Skeletal muscle satellite cell (primary cell): Measurements from ENCODE around the gene SMIM22.

Experiments used
- H3K27me3 ChIP-seq: 2 replicates; pipeline ENCODE4 v1.7.0; 2013; ENCODE audit warnings: low read length; ENCODE audit not compliant: control insufficient read depth, insufficient read depth
- H3K36me3 ChIP-seq: 2 replicates; pipeline ENCODE4 v1.7.0; 2013; ENCODE audit warnings: mild to moderate bottlenecking, control low read depth, low read length; ENCODE audit not compliant: insufficient read depth
- H3K4me1 ChIP-seq: 2 replicates; pipeline ENCODE4 v1.7.0; 2013; ENCODE audit warnings: low read length; ENCODE audit not compliant: control insufficient read depth, insufficient read depth
- H3K4me2 ChIP-seq: 2 replicates; pipeline ENCODE4 v1.7.0; 2013; ENCODE audit warnings: mild to moderate bottlenecking, low read length
- H3K4me3 ChIP-seq: 2 replicates; pipeline ENCODE4 v1.7.0; 2013; ENCODE audit warnings: low read length
- H3K9ac ChIP-seq: 2 replicates; pipeline ENCODE4 v1.7.0; 2013; ENCODE audit warnings: mild to moderate bottlenecking, low read depth, low read length, moderate library complexity
- H3K9me3 ChIP-seq: replicated peaks from 2 replicates; pipeline ENCODE4 v1.7.0; 2013; ENCODE audit warnings: mild to moderate bottlenecking, control low read depth, low read length

SMIM22 gene

DNA sequence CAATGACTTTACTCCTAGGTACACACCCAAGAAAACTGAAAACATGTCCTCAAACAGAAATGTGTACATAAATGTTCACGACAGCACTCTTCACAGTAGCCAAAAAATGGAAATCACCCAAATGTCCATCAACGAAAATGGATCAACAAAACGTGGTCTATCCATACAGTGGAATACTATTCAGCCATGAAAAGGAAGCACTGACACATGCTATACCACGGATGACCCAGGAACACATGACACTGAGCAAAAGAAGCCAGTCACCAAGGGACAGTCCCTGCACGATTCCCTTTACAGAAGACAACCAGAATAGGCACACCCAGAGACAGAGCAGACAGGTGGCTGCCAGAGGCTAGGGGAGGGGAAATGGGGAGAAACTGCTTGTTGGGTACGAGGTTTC, 39.5 kb upstream of the SMIM22 start:
- Histone ChIP-seq H3K9me3 (no peaks in the 10 kb centered on the region), H3K4me2 (no peak overlapping the region), H3K36me3 (peaks cover 59% of the 10 kb centered on the region), H3K9ac (no peak overlapping the region), H3K27me3 (no peaks in the 10 kb centered on the region), H3K4me3 (no peak overlapping the region), H3K4me1 (no peaks in the 10 kb centered on the region)

DNA sequence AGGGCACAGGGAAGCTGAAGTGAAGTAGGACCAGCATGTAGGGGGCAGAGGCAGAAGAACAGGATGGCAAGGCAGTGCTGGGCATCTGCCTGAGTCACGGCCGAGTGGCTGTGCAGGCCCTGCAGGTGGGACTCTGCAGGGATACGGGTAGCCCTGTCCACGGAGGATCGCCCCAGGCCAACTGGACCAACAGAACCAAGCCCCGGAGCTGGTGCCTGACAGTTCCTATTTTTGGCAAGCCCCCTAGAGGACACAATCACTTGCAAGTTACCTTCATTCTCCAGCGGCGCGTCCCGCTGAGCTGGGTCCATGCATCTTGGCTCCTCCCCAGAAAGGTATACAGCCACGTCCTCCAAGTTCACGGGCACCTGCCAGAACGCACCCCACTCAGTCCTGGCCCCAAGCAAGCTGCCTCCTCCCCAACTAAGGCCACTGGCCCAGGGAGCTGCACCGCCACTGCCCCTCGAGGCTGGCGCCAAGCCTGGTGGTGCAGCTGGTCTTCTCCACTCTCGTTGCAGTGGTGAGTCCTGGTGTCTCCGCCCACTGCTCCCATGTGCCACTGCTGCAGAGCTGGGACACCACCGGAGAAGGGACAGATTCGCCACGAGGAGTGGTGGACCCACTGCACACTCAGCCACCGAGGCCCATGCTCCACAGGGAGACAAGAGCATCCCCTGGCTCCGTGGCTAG, 34.8 kb upstream of the SMIM22 start:
- H3K9me3 ChIP-seq = no peaks in the 10 kb centered on the region
- H3K4me3 ChIP-seq = no peak overlapping the region
- H3K36me3 ChIP-seq = peaks cover 59% of the 10 kb centered on the region
- H3K4me2 ChIP-seq = no peak overlapping the region
- no peak overlapping the region for H3K9ac ChIP-seq
- no peaks in the 10 kb centered on the region for H3K27me3 ChIP-seq
- peaks cover under 1% of the 10 kb centered on the region for H3K4me1 ChIP-seq

DNA sequence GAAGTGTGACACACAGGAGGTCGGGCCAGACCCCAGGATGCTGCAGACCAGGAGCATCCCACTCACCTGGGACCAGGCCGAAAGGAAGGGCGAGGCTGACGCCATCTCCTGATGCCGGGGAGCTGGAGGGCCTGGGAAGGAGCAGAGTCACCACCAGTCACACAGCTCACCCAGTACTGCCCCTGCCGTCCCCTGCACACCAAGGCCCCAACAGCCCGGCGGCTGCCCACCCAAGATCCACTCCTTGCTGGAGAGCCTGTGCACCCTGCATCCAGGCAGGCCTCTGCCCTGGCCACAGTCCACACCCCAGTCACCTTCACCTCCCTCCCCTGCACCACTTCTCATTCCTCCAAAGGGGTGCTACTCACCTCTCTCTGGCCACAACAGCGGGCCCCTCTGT, 33.0 kb upstream of the SMIM22 start:
- Histone ChIP-seq H3K4me2 (no peak overlapping the region), H3K4me1 (peaks cover 10% of the 10 kb centered on the region), H3K36me3 (peaks cover 55% of the 10 kb centered on the region), H3K4me3 (no peak overlapping the region), H3K9ac (no peak overlapping the region), H3K9me3 (no peaks in the 10 kb centered on the region), H3K27me3 (no peaks in the 10 kb centered on the region)

- Histone ChIP-seq H3K36me3 (peaks cover 48% of the 10 kb centered on the region), H3K9ac (no peak overlapping the region), H3K4me3 (no peak overlapping the region), H3K27me3 (no peaks in the 10 kb centered on the region), H3K9me3 (no peaks in the 10 kb centered on the region), H3K4me1 (peaks cover 15% of the 10 kb centered on the region), H3K4me2 (no peak overlapping the region)
These were observed 31.4 kb upstream of the SMIM22 start for GRCh38 chr16:4763791-4764190.

DNA sequence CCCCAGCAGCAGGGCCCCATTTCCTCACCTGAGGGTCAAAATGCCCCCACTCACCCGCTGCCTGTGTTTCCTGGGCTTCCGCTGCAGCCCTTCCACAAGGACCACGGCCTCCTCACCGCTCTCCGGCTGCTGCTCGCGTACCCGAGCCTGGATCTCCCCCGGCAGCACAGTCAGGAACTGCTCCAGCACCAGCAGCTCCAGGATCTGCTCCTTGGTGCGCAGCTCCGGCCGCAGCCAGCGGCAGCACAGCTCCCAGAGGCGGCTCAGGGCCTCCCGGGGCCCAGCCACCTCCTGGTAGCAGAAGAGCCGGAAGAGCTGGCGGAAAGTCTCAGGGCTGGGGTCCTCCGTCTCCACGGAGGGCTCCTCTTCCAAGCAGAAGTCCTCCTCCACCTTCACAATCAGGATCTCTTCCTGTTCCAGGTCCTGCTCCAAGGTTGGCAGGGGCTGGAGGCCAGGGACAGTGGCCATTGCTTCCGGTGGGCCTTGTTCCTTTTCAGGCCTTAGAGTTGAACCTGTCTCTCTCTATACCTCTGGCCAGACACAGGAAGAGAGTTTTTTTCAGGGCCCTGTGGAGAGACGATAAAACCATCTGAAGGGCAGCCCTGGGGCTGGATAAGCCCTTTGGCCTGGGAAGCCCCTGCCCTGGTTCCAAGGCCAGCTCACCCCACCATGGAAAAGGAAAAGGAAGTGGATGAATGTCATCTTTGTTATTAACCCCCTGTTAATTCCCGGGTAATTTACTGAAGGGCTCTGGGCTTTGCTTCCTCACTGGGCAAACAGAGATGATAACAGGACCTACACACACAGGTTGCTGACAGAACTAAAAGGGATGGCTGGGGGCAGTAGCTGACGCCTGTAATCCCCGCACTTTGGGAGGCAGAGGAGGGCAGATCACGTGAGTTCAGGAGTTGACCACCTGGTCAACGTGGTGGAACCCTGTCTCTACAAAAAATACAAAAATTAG, 29.4 kb upstream of the SMIM22 start:
- H3K9ac ChIP-seq = peak overlapping the region; percentile 98
- no peaks in the 10 kb centered on the region for H3K27me3 ChIP-seq
- H3K4me1 ChIP-seq = peaks cover 18% of the 10 kb centered on the region
- H3K36me3 ChIP-seq = peaks cover 32% of the 10 kb centered on the region
- H3K9me3 ChIP-seq = no peaks in the 10 kb centered on the region
- H3K4me3 ChIP-seq = peak overlapping the region; percentile 97
- peak overlapping the region; percentile 88 for H3K4me2 ChIP-seq

GRCh38 chr16:4766875-4767628, 28.1 kb upstream of the SMIM22 start, which contains the start of gene ZNF500:
Gene ZNF500, minus strand, starts transcription at chr16:4767162. Its CDS starts 1,184 bp downstream, at chr16:4765978.
- H3K4me2 ChIP-seq = peak within 1 kb of the TSS; percentile 97
- H3K4me3 ChIP-seq = peak within 1 kb of the TSS; percentile 97
- peak within 1 kb of the TSS; percentile 98 for H3K9ac ChIP-seq
- H3K4me1 ChIP-seq = peaks cover 18% of the 10 kb centered on the region
- H3K36me3 ChIP-seq = peaks cover 26% of the 10 kb centered on the region
- no peaks in the 10 kb centered on the region for H3K9me3 ChIP-seq
- no peaks in the 10 kb centered on the region for H3K27me3 ChIP-seq

DNA sequence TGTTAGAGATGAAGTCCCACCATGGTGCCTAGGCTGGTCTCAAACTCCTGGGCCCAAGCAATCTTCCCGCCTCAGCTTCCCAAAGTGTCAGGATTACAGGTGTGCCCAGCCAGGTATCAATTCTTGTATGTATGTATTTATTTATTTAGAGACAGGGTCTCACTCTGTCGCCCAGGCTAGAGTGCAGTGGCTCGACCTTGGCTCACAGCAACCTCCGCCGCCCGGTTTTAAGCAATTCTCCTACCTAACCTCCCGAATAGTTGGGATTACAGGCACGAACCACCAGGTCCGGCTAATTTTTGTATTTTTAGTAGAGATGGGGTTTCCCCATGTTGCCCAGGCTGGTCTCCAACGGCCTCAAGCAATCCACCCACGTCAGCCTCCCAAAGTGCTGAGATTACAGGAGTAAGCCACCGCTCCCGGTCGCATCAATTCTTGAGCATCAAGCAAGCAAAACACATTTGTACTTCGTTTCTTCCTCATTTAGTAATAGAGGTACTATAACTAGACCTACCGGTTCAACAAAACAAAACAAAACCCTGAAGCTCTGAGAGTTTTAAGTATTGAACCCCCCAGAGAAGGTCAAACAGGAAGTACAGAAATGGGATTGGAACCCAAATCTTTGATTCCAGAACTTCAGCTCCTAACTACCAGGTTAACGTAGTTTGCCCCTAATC, 27.2 kb upstream of the SMIM22 start:
- no peaks in the 10 kb centered on the region for H3K9me3 ChIP-seq
- H3K27me3 ChIP-seq = no peaks in the 10 kb centered on the region
- H3K9ac ChIP-seq = peak overlapping the region; percentile 79
- peak overlapping the region; percentile 97 for H3K4me2 ChIP-seq
- H3K4me1 ChIP-seq = peaks cover 18% of the 10 kb centered on the region
- H3K36me3 ChIP-seq = peaks cover 19% of the 10 kb centered on the region
- H3K4me3 ChIP-seq = peak overlapping the region; percentile 76

GRCh38 chr16:4768549-4769305, 26.4 kb upstream of the SMIM22 start:
- peak overlapping the region; percentile 97 for H3K4me2 ChIP-seq

GRCh38 chr16:4769306-4769638, 25.9 kb upstream of the SMIM22 start:
- peaks cover 9% of the 10 kb centered on the region for H3K36me3 ChIP-seq
- H3K4me1 ChIP-seq = peaks cover 18% of the 10 kb centered on the region
- H3K9ac ChIP-seq = peak overlapping the region; percentile 59
- no peaks in the 10 kb centered on the region for H3K9me3 ChIP-seq
- H3K4me2 ChIP-seq = peak overlapping the region; percentile 97
- H3K27me3 ChIP-seq = no peaks in the 10 kb centered on the region
- H3K4me3 ChIP-seq = peak overlapping the region; percentile 76

More at GRCh38 chr16:4768549-4769305, 26.4 kb upstream of the SMIM22 start:
- H3K4me1 ChIP-seq = peaks cover 18% of the 10 kb centered on the region
- H3K4me3 ChIP-seq = peak overlapping the region; percentile 76
- H3K9me3 ChIP-seq = no peaks in the 10 kb centered on the region
- peak overlapping the region; percentile 79 for H3K9ac ChIP-seq
- H3K27me3 ChIP-seq = no peaks in the 10 kb centered on the region
- peaks cover 14% of the 10 kb centered on the region for H3K36me3 ChIP-seq

DNA sequence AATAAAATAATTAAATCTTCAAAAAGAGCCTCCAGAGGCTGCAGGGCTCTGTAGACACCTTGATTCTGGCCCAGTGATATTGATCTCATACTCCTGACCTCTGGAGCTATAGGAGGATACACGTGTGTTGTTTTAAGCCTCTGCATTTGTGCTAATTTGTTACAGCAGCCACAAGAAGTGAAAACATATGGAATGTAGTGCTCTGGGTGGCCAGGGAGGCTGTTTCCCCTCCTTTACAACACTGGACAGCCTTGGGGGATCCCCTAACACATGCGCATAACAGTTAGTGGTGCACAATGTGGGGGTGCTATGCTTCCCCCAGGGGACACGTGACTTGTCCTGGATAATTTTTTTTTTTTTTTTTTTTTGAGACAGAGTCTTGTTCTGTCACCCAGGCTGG, 23.5 kb upstream of the SMIM22 start:
- Histone ChIP-seq H3K4me1 (peaks cover 8% of the 10 kb centered on the region), H3K36me3 (no peaks in the 10 kb centered on the region), H3K27me3 (peaks cover 2% of the 10 kb centered on the region), H3K4me2 (no peak overlapping the region), H3K9ac (no peak overlapping the region), H3K4me3 (no peak overlapping the region), H3K9me3 (no peaks in the 10 kb centered on the region)
